EH (cell line): ENCODE results near the gene GTF2IRD1.
"Not testable (repeated sequence)": the region's sequence is repeated elsewhere in the genome, so short reads cannot be mapped to it uniquely, and the experiment has no call there.

ENCODE experiments used
- DNase-seq: peaks from one replicate; pipeline ENCODE4 v3.0.0-alpha.2; 2015; ENCODE audit warnings: low read depth

Gene GTF2IRD1

DNA sequence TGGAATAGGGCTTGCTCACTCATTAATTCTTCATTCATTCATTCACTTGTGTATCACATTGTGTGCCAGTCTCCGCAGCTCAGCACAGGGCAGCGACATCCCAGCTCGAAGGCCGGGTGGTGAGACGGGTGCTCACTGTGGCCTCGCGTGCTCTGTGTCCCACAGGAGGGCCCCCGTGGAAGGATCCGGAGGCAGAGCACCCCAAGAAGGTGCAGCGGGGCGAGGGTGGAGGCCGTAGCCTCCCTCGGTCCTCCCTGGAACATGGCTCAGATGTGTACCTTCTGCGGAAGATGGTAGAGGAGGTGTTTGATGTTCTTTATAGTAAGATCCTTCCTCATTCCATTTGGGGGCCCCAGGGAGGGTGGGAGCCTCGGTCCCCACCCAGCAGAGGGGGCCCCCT lies 61.6 kb downstream of the GTF2IRD1 start:
- DNase-seq: no peak

DNA sequence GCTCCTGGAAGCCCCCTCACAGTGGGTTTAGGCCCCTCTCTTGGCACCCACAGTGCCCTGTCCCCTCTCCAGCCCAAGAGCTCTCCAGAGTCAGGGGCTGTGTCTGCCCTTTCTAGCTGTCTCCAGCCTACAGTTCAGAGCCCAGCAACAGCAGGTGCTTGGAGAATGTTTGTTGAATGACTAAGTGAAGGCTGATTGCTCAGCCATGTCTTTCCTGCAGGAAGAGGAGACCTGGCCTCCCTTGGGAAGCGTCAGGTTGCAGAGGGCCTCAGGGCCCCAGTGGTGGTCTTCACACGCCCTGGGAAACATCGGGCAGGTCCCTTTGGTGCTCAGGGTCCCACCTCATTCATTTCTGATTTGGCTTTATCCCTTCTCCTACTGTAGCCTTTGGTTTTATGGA lies 62.5 kb downstream of the GTF2IRD1 start:
- no peak for DNase-seq

DNA sequence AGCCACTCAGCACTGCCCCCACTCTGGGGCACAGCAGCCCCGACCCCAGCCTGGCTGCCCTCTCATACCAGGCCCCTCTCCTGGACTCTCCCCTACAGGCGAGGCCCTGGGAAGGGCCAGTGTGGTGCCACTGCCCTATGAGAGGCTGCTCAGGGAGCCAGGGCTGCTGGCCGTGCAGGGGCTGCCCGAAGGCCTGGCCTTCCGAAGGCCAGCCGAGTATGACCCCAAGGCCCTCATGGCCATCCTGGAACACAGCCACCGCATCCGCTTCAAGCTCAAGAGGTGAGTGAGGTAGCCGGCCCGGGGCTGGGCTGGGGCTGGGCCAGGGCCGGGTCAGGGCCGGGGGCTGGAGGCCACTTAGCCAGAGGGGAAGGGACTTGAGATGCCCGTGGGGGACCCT lies 64.3 kb downstream of the GTF2IRD1 start:
- DNase-seq: no peak

- no peak for DNase-seq
Observed at GRCh38 chr7:74518654-74519053, 64.9 kb downstream of the GTF2IRD1 start.

DNA sequence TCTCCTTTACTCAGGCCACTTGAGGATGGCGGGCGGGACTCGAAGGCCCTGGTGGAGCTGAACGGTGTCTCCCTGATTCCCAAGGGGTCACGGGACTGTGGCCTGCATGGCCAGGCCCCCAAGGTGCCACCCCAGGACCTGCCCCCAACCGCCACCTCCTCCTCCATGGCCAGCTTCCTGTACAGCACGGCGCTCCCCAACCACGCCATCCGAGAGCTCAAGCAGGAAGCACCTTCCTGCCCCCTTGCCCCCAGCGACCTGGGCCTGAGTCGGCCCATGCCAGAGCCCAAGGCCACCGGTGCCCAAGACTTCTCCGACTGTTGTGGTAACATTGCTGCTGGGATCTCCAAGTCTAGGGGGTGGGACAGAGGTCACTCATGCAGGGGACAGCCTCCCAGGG lies 65.7 kb downstream of the GTF2IRD1 start:
- no peak for DNase-seq

GRCh38 chr7:74521855-74522254 lies 68.1 kb downstream of the GTF2IRD1 start:
- DNase-seq: no peak

GRCh38 chr7:74522281-74522905 lies 68.7 kb downstream of the GTF2IRD1 start:
- DNase-seq: no peak

- DNase-seq: no peak
Observed at GRCh38 chr7:74523015-74523414, 69.3 kb downstream of the GTF2IRD1 start.

- no peak for DNase-seq
Observed at GRCh38 chr7:74525140-74525539, 71.4 kb downstream of the GTF2IRD1 start.

GRCh38 chr7:74525881-74526280 lies 72.2 kb downstream of the GTF2IRD1 start:
- no peak for DNase-seq

- DNase-seq: no peak
Observed at GRCh38 chr7:74526780-74527179, 73.1 kb downstream of the GTF2IRD1 start.

- no peak for DNase-seq
Observed at GRCh38 chr7:74527842-74528241, 74.1 kb downstream of the GTF2IRD1 start.

- not testable (repeated sequence) for DNase-seq
Observed at GRCh38 chr7:74528773-74529172, 75.1 kb downstream of the GTF2IRD1 start.

DNA sequence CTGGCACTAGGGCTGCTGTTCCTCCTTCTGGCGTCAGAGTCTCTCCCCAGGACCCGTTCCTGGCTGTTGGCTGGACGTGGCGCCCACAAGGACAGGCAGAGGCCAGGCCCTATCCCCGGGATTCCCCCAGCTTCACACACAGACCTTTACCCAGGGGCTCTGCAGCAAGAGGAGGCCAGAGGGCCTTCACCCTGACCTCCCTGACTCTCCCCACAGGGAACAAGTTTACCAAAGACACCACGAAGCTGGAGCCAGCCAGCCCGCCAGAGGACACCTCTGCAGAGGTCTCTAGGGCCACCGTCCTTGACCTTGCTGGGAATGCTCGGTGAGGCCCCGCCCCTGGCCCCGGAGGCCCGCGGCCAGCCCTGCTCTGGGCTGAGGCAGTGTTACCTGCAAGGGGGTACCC lies 82.2 kb downstream of the GTF2IRD1 start:
- DNase-seq: no peak

GRCh38 chr7:74541937-74542336 lies 88.2 kb downstream of the GTF2IRD1 start:
- not testable (repeated sequence) for DNase-seq

GRCh38 chr7:74542558-74543117 lies 88.9 kb downstream of the GTF2IRD1 start:
- DNase-seq: no peak

DNA sequence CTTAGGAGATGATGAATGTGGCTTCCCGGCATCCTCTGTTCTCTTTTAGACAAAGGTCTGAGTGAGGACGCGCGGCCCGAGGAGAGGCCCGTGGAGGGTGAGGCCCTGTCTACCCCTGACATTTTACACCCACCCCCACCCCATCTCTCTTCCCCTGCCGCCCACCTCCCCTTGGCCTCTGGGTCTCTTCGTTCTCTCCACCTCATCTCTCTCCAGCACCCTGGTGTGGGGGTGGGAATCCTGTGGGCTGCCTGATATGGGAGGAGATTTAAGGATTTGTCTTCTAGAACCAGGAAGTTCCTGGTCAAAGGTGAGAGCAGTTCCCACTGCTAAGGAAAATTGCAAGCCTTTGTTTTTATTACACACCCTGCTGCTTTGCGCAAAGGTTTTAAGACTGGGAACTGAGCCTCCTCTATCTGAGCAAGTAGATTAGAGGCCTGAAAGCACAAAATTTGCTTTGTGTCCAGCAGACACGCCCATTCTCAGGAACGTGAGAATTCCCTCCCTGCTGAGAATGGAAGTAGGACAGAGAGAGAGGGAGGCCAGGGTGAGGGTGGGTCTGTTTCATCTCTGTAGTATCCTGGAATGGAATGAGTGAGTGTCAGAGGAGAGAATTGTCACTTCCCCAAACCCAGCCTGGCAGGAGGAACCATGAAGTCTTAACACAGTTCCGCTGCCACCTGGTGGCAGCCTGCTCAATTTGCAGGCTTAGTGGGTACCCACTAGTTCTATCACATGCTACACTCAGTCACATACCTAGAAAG lies 91.2 kb downstream of the GTF2IRD1 start:
- DNase-seq: peak; percentile 65

- no peak for DNase-seq
Observed at GRCh38 chr7:74545921-74546320, 92.2 kb downstream of the GTF2IRD1 start.

DNA sequence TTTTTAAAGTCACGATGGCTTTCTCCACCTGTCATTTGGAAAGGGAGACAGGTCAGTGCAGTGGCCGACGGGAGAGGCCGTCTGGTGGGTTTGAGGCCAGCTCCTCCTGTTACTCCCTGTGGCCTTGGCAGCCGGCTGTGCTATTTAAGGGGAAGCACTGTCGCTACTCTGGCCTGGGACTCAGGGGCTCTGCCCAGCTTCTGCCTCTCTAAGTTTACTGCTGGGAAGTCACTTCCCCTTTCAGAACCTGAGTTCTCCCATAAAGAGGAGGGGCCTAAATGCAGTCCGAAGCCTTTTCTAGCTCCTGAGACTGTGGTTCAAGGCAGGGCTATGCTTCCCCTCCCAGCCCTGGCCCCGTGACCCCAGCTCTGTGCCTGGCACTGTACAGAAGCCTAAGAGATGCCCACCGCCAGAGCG lies 99.9 kb downstream of the GTF2IRD1 start:
- DNase-seq: not testable (repeated sequence)

GRCh38 chr7:74554178-74554577 lies 100.5 kb downstream of the GTF2IRD1 start:
- DNase-seq: no peak

DNA sequence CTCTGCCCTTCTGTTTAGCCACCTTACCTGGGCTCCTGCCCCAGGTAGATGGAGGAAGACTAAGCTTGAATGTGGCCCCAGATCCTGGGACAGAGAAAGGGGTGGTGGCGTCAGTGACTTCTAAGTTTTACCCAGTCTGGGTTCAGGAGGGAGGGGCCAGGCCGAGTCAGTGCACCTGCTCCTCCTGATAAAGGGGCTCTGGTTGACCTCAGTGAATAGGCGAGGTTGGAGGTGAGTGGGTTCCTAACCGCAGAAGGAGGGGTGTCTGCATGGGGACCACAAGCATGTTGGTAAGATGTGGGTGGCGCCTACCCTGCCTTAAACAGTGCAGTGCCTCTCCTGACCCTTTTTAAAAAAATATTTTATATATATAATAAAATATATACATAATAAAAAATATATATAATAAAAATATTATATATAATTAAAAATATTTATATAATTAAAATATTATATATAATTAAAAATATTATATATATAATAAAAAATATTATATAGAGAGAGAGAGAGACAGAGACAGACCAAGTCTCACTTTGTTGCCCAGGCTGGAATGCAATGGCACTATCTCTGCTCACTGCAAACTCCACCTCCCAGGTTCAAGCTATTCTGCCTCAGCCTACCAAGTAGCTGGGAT lies 106.5 kb downstream of the GTF2IRD1 start:
- no peak for DNase-seq

- no peak for DNase-seq
Observed at GRCh38 chr7:74561898-74562613, 108.3 kb downstream of the GTF2IRD1 start.
